Choroid plexus epithelial cell (primary cell): ENCODE results near the gene CHM.

Experiments used
- DNase-seq: peaks from one replicate; pipeline ENCODE4 v3.0.0-alpha.2; 2010; ENCODE audit warnings: low read depth
- H3K4me3 ChIP-seq: 2 replicates; pipeline ENCODE4 v1.5.1; 2011; ENCODE audit warnings: low read depth, mild to moderate bottlenecking, control low read depth, low read length, moderate library complexity
- CTCF ChIP-seq: conservative IDR thresholded peaks from 2 replicates; pipeline ENCODE4 v1.5.1; 2011; ENCODE audit warnings: low read depth, mild to moderate bottlenecking, control low read depth, inconsistent platforms, low read length, moderate library complexity

The CHM gene

GRCh38 chrX:86044216-86044615 lies 3.1 kb downstream of the CHM start:
- TF ChIP-seq CTCF = no peak
- H3K4me3 ChIP-seq = no peak overlapping the region
- DNase-seq = no peak

- no peak overlapping the region for H3K4me3 ChIP-seq
- no peak for TF ChIP-seq CTCF
- no peak for DNase-seq
These were observed 7.5 kb downstream of the CHM start for GRCh38 chrX:86039625-86040568.

- H3K4me3 ChIP-seq = no peak overlapping the region
- no peak for TF ChIP-seq CTCF
- no peak for DNase-seq
These were observed 14.0 kb downstream of the CHM start for GRCh38 chrX:86033385-86033784.

GRCh38 chrX:86028681-86029080 lies 18.7 kb downstream of the CHM start:
- H3K4me3 ChIP-seq = no peak overlapping the region
- no peak for TF ChIP-seq CTCF
- DNase-seq = no peak

- DNase-seq = no peak
- no peak for TF ChIP-seq CTCF
These were observed 23.5 kb downstream of the CHM start for GRCh38 chrX:86023811-86024210.

GRCh38 chrX:86021652-86022289 lies 25.6 kb downstream of the CHM start:
- no peak for DNase-seq
- H3K4me3 ChIP-seq = no peak overlapping the region
- TF ChIP-seq CTCF = no peak

More at GRCh38 chrX:86023811-86024210, 23.5 kb downstream of the CHM start:
- no peak overlapping the region for H3K4me3 ChIP-seq
